HG02840 (cell line): Measurements from ENCODE around the gene HIVEP3.
"Not testable (repeated sequence)": the region's sequence is repeated elsewhere in the genome, so short reads cannot be mapped to it uniquely, and the experiment has no call there.

Experiments
- ATAC-seq: cut with Tn5 transposase; IDR thresholded peaks from one replicate; pipeline ENCODE4 v1.9.1; 2021; ENCODE audit warnings: mild to moderate bottlenecking, moderate library complexity, moderate number of reproducible peaks; ENCODE audit not compliant: unreplicated experiment, low FRiP score

Gene HIVEP3

DNA sequence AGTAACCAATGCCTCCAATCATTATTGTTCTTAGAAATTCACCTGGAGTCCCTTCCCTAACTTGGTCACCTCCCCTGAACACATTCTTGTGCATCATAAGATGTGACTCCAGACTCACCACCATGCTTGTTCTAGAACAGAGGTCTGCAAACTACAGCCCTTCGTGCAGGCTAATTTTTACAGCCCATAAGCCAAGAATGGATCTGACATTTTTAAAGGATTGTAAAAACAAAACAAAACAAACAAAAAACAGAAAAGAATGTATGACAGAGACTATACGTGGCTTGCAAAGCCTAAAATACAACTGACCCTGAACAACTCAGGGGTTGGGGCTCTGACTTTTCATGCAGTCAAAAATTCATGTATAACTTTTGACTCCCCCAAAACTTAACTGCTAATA is 6.2 kb upstream of the HIVEP3 start:
- ATAC-seq, result no peak

- not testable (repeated sequence) for ATAC-seq
Measured at GRCh38 chr1:41921271-41921670, 2.5 kb upstream of the HIVEP3 start.

DNA sequence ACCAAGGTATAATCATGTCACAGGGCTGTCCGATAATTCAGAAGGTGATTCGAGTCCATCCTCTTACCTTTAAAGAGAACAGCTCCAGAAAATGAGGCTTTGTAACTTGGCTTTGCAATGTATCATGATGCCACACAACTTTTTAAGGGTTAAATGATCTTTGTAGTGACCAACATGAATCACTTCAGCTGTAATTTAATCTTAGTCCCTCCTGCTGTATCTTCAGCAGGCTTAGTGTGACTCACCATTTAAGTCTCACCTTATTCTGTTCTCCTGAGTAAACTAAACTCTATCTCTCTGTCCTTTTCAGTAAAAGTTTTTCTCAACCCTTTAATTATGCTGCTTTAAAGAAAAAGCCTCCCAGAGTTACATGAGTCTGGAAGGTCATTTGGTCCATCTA is 1.9 kb upstream of the HIVEP3 start:
- no peak for ATAC-seq

GRCh38 chr1:41919764-41920397 is 1.2 kb upstream of the HIVEP3 start:
- no peak for ATAC-seq

DNA sequence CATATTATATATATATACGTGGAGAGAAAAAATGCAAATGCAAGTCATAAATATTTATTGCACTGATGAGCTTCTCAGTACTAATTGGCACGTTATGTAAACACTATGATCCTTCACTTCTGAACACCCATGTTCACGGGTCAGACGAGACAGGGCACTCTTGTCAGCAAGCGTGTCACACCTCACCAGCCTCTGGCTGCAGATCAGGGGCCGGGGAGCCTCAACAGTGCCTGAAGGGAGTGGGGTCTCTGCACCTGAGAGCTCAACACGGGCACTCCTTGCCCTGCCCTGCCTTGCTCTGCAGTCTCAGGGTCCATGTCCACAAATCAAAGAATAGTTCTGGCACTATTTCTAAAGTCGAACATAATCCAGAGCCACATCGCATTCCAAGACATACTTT is 409 bp upstream of the HIVEP3 start:
- ATAC-seq, result no peak

DNA sequence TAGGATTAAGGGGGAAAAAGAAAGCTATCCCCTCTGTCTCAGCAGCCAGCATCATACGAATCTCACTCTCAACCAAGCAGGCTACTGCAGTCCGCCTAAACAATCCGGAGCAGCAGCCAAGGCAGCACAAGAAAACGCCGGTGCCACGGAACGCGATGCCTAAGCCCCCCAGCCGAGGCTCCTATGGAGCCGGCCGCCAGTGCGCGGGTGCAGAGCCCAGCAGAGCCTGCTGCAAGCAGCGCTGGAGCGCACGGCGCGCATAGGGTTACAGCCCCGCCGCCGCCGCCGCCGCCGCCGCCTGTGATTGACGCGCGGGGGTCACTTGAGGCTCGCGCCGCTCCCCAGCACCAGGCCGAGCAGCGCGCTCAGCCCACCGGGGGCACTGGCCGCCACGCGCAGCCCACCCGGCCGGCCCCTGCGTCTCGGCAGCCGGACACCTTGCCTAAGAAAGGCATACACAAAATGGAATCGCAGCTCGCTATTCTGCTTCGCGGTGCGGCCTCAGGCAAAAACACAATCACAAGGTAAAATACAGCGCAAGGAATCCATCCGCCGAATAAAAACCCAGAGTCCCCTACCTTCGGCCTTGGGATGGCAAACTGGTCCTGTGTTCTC is 780 bp downstream of the HIVEP3 start:
- ATAC-seq, result no peak

- ATAC-seq, result no peak
Measured at GRCh38 chr1:41917076-41917475, 1.6 kb downstream of the HIVEP3 start.

- ATAC-seq, result no peak
Measured at GRCh38 chr1:41915786-41916571, 2.7 kb downstream of the HIVEP3 start.

DNA sequence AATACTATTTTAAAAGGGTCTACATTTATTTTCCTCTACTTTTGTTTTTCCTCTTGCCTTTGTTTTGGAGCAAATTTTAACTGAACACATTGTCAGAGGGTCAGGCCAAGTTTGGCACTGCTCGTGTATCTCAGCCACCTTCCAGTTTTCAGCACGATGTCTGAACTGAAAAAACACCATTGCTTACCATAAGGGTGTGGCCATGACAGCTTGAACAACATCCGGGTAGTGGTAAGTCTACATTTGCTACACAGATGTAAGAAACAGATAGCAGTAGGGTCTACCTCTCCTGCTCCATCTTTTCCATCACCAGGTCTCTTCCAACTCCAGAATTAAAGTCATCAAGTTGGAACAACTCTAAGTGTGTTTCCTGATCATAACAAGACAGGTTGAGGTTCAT is 4.2 kb downstream of the HIVEP3 start:
- ATAC-seq, result no peak

GRCh38 chr1:41913014-41913413 is 5.7 kb downstream of the HIVEP3 start:
- no peak for ATAC-seq

DNA sequence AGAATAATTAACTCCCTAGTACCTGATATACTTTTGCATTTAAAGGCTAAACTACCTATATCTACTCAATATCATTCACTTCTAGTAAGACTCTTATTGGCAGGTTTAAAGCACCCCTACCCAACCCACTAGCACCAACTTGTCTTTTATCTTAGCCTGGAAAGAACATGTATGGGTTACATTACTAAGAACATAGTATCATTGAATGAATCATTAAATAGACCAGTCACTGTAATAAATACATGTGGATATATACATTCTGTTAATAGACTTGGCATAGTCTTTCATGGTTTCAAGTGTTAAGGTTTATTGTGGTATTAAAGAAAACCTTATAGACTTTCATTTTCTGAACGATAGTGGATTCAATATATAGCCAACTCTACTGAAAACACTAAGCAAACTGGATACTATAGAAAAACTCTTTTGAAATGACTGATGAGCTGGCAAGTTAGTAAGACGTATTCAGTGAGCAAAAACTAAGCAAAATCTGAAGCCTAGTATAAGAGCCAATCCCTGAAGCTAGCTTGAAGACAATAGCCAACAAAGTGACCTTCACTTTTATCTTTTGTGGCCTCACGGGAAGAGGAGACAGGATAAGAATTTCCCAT is 10.3 kb downstream of the HIVEP3 start:
- no peak for ATAC-seq

- ATAC-seq, result no peak
Measured at GRCh38 chr1:41907446-41907845, 11.3 kb downstream of the HIVEP3 start.

DNA sequence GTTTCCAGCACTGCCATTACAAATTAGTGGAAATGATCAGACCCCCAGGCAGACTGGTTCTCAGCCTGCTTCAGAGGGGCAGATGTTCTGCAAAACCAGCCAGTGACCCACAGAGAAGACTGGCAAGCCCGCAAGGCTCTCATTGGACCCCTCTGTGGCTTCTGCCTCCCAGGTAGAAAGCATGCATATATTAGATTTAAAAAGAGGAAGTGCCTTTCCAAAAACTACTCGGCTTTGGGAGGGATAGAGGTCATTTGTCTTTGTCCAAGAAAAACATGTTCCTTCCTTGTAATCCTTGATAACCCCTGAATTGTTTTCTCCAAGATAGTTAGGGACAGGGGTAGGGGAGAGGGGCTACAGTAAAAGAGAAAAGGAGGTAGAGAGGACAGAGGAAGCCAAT is 11.8 kb downstream of the HIVEP3 start:
- ATAC-seq, result no peak

DNA sequence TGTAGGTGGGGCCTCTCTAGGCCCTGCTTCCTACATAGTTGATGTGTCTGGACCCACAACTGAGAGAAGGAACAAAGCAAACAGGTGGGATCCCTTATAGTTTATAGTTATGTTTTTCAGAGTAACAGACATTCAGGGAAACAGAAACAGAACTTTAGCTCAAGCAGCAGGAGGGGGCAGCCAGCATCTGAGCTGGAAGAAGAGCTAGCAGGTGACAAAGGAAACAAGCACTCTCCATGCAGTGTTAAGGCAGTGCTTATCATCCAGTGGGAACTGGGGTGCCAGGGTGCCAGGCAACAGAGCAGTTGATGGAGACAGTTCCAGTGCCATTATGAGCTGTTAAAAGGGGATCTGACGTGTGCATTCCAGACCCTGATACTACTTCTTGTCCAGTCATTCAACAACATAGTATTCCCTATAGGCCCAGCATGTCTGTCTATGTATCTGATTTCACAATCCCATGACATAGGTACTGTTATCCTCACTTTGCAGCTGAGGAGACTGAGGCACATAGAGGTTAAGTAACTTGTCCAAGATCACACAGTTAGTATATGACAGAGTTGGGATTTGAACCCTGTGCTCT is 13.5 kb downstream of the HIVEP3 start:
- no peak for ATAC-seq

GRCh38 chr1:41902664-41903063 is 16.1 kb downstream of the HIVEP3 start:
- ATAC-seq, result no peak

DNA sequence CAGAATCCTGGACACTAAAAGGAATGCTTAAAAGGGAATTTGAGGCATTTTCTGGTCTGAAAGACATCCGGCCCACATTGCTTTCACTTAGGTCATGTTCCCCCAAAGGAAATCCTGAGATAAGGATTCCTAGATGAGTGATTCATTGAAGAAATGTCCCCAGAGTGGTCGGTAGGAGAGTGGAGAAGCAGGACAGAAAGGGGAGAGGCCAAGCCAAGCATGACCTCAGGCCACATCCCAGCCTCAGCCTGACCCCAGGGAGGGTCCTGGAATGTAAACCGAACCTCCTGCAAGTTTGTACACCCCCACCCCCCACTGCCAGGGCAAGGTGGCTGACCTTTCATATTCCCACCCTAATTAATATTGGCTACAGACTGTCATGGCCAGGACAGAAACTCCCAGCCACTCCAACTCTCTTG is 16.6 kb downstream of the HIVEP3 start:
- no peak for ATAC-seq

DNA sequence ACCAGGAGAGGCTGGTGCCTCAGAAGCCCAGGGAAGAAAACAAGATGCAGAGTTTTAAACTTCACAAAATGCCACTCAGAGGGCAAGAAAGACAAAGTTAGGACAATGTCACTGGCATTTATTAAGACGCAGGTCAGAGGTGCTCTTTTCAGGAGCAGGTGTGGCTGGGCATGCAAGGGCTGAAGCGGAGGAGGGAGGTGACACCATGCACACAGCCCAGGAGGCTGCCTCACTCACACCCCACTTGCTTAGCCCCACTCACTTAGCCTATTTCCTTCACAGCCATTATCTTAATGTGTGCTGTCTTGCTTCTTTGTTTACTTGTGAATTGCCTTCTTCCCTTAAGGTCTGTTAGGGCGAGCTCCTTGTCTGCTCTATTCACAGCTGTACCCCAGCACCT is 17.2 kb downstream of the HIVEP3 start:
- no peak for ATAC-seq

- no peak for ATAC-seq
Measured at GRCh38 chr1:41900603-41901444, 17.9 kb downstream of the HIVEP3 start.

DNA sequence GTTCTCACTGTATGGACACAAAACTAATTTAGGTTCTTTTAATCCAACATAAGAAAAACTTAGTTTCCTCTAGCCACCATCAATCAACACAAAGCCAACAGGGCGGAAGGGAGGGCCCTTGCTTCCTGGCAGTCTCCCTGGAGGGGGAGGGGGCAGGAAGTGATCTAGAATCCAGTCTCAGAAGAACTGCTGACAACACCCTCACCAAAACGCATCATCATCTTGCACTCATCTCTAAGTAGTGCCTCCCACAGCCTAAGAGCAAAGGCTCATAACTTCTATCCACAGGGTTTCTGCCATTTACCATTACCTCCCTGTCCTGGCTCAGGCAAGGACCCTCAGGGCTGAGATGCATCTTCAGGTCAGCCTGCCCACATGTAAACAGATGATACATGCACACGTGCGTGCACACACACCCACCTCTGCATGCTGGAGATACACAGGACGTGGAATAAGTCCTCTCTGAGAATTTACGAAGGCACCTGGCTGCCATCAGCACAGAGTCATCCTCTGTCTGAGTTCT is 20.5 kb downstream of the HIVEP3 start:
- ATAC-seq, result no peak

DNA sequence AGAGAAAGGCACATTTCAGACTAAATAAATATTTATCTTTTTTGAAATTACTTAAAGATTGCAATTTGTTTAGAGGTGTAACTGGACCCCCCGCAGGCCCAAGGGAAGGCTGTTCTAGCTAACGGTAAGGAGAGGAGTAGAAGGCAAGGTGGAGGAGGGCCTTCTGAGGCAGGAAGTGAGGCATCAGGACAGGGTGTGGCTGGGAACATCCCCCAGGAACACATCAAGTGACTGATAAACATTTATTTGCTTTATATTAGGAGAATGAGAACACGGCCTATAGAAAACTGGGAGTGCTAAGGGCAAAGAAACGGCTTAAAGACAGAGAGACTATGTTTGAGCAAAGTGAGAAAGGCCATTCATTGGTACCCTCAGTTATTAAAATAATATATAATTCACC is 23.2 kb downstream of the HIVEP3 start:
- no peak for ATAC-seq
